RWPE2 (cell line): ENCODE results near the gene RIMKLB.

Source experiments
- ATAC-seq: fragments of 200-7000 bp; cut with Tn5 transposase; 3 replicates; pipeline ENCODE4 v1.9.1; 2021; ENCODE audit warnings: low read depth
- DNase-seq: peaks from one replicate; pipeline ENCODE4 v3.0.0-alpha.2; 2020; ENCODE audit warnings: low spot score
- H3K27ac ChIP-seq: fragments of 450-650 bp; 2 replicates; pipeline ENCODE4 v1.5.1; 2017; ENCODE audit warnings: mild to moderate bottlenecking; ENCODE audit not compliant: poor library complexity, severe bottlenecking
- H3K27me3 ChIP-seq: fragments of 250-450 bp; sonication (Bioruptor Pico); 2 replicates; pipeline ENCODE4 v1.5.1; 2021; ENCODE audit warnings: mild to moderate bottlenecking, moderate library complexity; ENCODE audit not compliant: insufficient read depth, poor library complexity, severe bottlenecking
- H3K36me3 ChIP-seq: fragments of 250-450 bp; sonication (Bioruptor Pico); 2 replicates; pipeline ENCODE4 v1.5.1; 2020; ENCODE audit warnings: low read depth, mild to moderate bottlenecking, moderate library complexity
- H3K4me1 ChIP-seq: fragments of 250-450 bp; sonication (Bioruptor Pico); 2 replicates; pipeline ENCODE4 v1.5.1; 2021; ENCODE audit warnings: mild to moderate bottlenecking, moderate library complexity; ENCODE audit not compliant: insufficient read depth, poor library complexity, severe bottlenecking
- H3K4me3 ChIP-seq: fragments of 250-450 bp; sonication (Bioruptor Pico); 2 replicates; pipeline ENCODE4 v1.5.1; 2021; ENCODE audit warnings: mild to moderate bottlenecking, moderate library complexity; ENCODE audit not compliant: severe bottlenecking
- H3K9me3 ChIP-seq: fragments of 250-450 bp; sonication (Bioruptor Pico); 2 replicates; pipeline ENCODE4 v1.5.1; 2021; ENCODE audit warnings: mild to moderate bottlenecking, moderate library complexity; ENCODE audit not compliant: severe bottlenecking
- TF ChIP-seq, protein P1 (sequence below): fragments of 450-650 bp; IDR thresholded peaks from one replicate; pipeline ENCODE4 v1.5.1; 2017; ENCODE audit warnings: mild to moderate bottlenecking, moderate library complexity; ENCODE audit not compliant: poor library complexity, severe bottlenecking

The RIMKLB gene

DNA sequence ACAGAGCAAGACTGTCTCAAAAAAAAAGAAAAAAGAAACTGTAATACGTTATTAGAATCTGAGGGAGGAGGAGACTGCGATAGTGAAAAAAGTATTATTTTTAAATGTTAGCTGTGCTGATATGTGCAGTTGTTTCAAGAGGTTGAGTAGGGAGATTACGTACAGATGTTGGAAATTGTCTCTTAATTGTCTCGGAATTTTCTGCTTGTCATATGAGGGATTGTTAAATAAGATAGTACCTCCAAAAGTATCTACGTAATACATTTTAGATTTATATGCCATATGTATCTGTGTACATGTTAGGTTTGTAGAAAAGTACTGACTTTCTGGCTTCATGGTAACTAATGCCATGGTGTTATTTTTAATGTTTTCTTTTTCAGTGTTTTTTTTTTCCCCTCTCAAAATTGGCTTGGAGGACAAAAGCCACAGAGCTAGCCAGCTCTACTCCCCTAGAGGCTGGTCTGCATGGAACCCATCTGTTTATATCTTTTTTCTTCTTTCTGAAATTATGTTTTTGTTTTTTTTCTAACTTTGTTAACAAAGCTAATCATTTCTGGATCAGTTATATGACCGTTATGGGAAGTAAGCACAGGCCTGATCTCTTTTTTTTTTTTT, 3.4 kb downstream of the RIMKLB start:
- Histone ChIP-seq H3K36me3 (no peaks in the 10 kb centered on the region), H3K27me3 (no peaks in the 10 kb centered on the region), H3K27ac (no peak overlapping the region), H3K4me3 (no peak overlapping the region), H3K9me3 (no peaks in the 10 kb centered on the region), H3K4me1 (peaks cover 7% of the 10 kb centered on the region)
- TF ChIP-seq, protein P1, sequence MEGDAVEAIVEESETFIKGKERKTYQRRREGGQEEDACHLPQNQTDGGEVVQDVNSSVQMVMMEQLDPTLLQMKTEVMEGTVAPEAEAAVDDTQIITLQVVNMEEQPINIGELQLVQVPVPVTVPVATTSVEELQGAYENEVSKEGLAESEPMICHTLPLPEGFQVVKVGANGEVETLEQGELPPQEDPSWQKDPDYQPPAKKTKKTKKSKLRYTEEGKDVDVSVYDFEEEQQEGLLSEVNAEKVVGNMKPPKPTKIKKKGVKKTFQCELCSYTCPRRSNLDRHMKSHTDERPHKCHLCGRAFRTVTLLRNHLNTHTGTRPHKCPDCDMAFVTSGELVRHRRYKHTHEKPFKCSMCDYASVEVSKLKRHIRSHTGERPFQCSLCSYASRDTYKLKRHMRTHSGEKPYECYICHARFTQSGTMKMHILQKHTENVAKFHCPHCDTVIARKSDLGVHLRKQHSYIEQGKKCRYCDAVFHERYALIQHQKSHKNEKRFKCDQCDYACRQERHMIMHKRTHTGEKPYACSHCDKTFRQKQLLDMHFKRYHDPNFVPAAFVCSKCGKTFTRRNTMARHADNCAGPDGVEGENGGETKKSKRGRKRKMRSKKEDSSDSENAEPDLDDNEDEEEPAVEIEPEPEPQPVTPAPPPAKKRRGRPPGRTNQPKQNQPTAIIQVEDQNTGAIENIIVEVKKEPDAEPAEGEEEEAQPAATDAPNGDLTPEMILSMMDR, result no peak
- DNase-seq (no peak), ATAC-seq (no peak)

DNA sequence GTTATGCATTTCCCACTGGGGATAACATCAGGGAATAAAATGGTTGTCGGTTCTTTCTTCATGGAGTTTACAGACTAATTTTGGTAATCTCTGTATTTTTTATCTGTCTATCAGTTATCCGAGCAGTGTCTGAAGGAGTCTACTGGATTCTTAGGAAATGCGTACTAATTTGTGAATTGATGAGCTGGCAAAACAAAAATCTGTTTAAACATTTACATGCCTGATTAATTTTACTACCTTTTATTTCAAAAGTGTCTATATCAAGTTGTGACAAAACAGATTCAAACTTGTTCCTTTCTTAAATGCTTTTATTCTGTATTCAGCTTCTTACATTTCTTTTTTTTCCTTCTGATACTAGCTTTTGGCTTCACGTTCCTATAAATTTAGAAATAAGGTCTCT, 4.4 kb downstream of the RIMKLB start:
- no peaks in the 10 kb centered on the region for H3K36me3 ChIP-seq
- no peak overlapping the region for H3K4me3 ChIP-seq
- TF ChIP-seq, protein P1, result no peak
- DNase-seq (no peak), ATAC-seq (no peak)
- H3K27ac ChIP-seq, result no peak overlapping the region
- no peaks in the 10 kb centered on the region for H3K27me3 ChIP-seq
- no peaks in the 10 kb centered on the region for H3K9me3 ChIP-seq
- H3K4me1 ChIP-seq, result peaks cover 7% of the 10 kb centered on the region

DNA sequence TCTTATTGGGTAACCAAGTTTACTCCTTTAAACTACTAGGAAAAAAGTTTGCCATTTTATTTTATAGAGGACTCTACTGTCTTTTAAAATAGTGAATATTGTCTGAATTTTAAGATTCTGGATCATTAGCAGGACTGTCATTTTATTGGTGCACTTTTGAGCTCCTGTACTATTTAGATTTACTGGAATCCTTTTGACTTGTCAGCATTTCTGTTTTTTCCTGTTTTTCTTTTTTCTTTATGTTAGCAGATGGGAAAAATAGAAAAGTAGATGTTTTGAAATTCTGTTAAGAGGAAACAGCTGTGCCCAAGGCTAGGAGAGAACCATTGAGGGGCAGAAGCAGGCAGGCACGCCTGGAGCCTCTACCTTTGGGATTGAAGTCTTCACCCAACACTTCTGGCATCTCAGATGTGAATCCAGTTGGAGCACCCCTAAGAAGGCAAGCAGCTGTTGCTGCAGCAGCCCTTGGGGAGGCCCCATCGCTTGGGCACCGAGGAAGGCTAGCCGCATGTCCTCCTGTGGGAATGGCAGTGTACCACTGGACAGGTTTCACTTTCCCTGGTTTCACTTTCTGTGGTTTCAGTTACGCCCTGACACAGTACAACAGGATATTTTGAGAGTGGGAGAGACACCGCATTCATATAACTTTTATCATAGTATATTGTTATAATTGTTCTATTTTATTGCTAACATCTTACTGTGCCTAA, 11.5 kb downstream of the RIMKLB start:
- ATAC-seq, result no peak
- H3K4me1 ChIP-seq, result no peaks in the 10 kb centered on the region
- H3K27ac ChIP-seq, result no peak overlapping the region
- no peak overlapping the region for H3K4me3 ChIP-seq
- 0 out of 2 replicates have a peak, but pooled peaks cover 9% of the 10 kb centered on the region for H3K36me3 ChIP-seq
- TF ChIP-seq, protein P1, result no peak
- H3K9me3 ChIP-seq, result no peaks in the 10 kb centered on the region
- DNase-seq, result no peak
- H3K27me3 ChIP-seq, result no peaks in the 10 kb centered on the region

DNA sequence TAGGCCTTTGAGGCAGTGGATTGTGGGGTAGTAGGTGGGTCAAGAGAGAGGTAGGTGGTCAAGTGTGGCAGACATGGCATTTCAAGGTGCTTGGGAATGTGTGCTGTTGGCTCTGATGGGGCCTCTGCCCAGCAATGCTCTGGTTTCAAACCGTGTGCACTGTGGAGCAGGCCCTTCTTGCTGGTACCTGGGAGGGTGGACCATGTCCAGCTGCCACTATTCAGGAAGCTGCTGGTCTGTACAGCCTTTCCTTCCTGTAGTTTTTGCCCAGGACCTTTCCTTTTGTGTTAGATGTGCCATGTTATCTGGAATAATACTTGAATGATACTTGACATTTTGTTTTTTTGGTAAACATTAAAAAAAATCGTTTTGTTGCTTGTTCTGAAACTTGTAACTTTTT, 14.8 kb downstream of the RIMKLB start:
- Histone ChIP-seq H3K27me3 (no peaks in the 10 kb centered on the region), H3K4me1 (no peaks in the 10 kb centered on the region), H3K9me3 (no peaks in the 10 kb centered on the region), H3K4me3 (no peak overlapping the region), H3K36me3 (peaks cover 12% of the 10 kb centered on the region; the same call in 1 of the 2 replicates), H3K27ac (no peak overlapping the region)
- TF ChIP-seq, protein P1, result no peak
- no peak for DNase-seq
- ATAC-seq, result no peak

DNA sequence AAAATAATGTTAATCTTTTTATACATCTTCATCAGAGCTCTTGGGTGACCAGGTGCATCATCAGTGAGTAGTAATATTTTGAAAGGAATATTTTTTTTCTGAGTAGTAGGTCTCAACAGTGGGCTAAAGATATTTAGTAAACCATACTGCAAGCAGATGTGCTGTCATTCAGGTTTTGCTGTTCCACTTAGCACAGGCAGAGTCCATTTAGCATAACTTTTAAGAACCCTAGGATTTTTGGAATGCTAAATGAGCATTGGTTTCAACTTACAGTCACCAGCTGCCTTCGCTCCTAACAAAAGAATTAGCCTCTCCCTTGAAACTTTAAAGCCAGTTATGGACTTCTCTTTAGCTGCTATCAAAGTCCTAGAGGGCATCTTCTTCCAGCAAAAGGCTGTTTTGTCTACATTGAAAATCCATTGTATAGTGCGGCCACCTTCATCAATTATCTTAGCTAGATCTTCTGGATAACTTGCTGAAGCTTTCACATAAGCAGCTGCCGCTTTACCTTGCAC, 24.6 kb downstream of the RIMKLB start:
- Histone ChIP-seq H3K27me3 (no peaks in the 10 kb centered on the region), H3K36me3 (peaks cover 4% of the 10 kb centered on the region; the same call in 1 of the 2 replicates), H3K4me3 (no peak overlapping the region), H3K4me1 (no peaks in the 10 kb centered on the region), H3K27ac (no peak overlapping the region), H3K9me3 (no peaks in the 10 kb centered on the region)
- ATAC-seq (no peak), DNase-seq (no peak)
- TF ChIP-seq, protein P1, result no peak
